Measurements from ENCODE around the gene ARL13A.

DNA sequence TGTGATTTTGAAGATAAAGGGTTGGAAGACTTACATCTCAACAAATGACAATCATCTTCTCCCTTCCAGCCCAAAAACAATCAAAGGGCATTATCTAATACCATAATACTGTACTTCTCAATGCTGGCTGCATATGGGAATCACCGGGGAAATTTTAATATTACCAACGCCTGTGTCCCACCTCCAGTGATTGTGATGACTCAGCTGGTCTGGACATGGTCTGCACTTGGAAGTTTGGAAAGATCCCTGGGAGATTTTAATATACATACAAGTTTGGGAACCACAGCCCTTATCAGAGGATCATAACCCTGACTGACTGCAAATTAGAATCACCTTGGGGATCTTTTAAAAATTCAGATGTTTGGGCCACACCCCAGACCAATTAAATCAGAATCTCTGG is 29.9 kb downstream of the ARL13A start:
- TF ChIP-seq, protein P1, sequence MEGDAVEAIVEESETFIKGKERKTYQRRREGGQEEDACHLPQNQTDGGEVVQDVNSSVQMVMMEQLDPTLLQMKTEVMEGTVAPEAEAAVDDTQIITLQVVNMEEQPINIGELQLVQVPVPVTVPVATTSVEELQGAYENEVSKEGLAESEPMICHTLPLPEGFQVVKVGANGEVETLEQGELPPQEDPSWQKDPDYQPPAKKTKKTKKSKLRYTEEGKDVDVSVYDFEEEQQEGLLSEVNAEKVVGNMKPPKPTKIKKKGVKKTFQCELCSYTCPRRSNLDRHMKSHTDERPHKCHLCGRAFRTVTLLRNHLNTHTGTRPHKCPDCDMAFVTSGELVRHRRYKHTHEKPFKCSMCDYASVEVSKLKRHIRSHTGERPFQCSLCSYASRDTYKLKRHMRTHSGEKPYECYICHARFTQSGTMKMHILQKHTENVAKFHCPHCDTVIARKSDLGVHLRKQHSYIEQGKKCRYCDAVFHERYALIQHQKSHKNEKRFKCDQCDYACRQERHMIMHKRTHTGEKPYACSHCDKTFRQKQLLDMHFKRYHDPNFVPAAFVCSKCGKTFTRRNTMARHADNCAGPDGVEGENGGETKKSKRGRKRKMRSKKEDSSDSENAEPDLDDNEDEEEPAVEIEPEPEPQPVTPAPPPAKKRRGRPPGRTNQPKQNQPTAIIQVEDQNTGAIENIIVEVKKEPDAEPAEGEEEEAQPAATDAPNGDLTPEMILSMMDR (IDR thresholded peaks at IDR 0.05): no peak
- TF ChIP-seq, protein P2, sequence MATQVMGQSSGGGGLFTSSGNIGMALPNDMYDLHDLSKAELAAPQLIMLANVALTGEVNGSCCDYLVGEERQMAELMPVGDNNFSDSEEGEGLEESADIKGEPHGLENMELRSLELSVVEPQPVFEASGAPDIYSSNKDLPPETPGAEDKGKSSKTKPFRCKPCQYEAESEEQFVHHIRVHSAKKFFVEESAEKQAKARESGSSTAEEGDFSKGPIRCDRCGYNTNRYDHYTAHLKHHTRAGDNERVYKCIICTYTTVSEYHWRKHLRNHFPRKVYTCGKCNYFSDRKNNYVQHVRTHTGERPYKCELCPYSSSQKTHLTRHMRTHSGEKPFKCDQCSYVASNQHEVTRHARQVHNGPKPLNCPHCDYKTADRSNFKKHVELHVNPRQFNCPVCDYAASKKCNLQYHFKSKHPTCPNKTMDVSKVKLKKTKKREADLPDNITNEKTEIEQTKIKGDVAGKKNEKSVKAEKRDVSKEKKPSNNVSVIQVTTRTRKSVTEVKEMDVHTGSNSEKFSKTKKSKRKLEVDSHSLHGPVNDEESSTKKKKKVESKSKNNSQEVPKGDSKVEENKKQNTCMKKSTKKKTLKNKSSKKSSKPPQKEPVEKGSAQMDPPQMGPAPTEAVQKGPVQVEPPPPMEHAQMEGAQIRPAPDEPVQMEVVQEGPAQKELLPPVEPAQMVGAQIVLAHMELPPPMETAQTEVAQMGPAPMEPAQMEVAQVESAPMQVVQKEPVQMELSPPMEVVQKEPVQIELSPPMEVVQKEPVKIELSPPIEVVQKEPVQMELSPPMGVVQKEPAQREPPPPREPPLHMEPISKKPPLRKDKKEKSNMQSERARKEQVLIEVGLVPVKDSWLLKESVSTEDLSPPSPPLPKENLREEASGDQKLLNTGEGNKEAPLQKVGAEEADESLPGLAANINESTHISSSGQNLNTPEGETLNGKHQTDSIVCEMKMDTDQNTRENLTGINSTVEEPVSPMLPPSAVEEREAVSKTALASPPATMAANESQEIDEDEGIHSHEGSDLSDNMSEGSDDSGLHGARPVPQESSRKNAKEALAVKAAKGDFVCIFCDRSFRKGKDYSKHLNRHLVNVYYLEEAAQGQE (IDR thresholded peaks at IDR 0.05; ENCODE audit: insufficient read depth in 1 of 2, low read depth in 2 of 2, low read length in 1 of 2): no peak
- no peak for TF ChIP-seq POLR2AphosphoS5 (IDR thresholded peaks at IDR 0.05; ENCODE audit: low read depth, low read length)
